Endometrial microvascular endothelial cells (primary cell): ENCODE results near the gene MUC15. TPM values are rescaled to one million over a fixed set of nuclear protein-coding genes. Genes with fewer than 3 reads are reported as not detected.
"Not testable (repeated sequence)": the region's sequence is repeated elsewhere in the genome, so short reads cannot be mapped to it uniquely, and the experiment has no call there.

ENCODE experiments used
- in situ Hi-C: cut with HindIII; loops from 2 replicates; pipeline ENCODE4 v1.10.0; 2017; ENCODE audit warnings: low sequenced_read_pairs, low pct_unique_long_range_greater_than_20kb; ENCODE audit errors: inconsistent ontology term
- total RNA-seq: library from RNA; depleted of rRNA; stranded (reverse); fragments of >200 nt; gene quantifications from one replicate; pipeline ENCODE4 v1.2.3, GENCODE V29; 2015; ENCODE audit errors: inconsistent ontology term

MUC15 gene
- not detected for total RNA-seq

GRCh38 chr11:26571861-26572654 is at the start of gene MUC15:
MUC15 (minus strand) TSS chr11:26572263; CDS start chr11:26567094, 5,169 bp downstream.
- in situ Hi-C loops, result no loop called here

DNA sequence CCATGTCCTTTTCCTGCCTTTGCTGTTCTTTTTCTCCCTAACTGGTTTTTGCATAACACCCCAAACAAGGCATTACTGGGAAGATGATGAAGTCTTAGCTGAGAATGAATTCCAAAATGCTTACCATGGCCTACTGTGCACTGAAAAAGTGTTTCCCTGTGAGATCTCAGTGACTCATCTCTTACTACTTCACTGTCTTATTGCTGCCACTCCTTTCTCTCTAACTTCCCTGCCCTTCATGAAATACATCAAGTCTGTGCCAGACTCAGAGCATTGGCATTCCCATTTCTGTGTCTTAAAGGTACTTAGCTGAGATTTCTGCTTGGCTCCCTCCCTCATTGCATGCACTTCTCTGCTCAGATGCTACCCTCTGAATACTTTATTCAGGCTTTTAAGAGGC is 49.1 kb upstream of the MUC15 start:
- in situ Hi-C loops, result no loop called here

DNA sequence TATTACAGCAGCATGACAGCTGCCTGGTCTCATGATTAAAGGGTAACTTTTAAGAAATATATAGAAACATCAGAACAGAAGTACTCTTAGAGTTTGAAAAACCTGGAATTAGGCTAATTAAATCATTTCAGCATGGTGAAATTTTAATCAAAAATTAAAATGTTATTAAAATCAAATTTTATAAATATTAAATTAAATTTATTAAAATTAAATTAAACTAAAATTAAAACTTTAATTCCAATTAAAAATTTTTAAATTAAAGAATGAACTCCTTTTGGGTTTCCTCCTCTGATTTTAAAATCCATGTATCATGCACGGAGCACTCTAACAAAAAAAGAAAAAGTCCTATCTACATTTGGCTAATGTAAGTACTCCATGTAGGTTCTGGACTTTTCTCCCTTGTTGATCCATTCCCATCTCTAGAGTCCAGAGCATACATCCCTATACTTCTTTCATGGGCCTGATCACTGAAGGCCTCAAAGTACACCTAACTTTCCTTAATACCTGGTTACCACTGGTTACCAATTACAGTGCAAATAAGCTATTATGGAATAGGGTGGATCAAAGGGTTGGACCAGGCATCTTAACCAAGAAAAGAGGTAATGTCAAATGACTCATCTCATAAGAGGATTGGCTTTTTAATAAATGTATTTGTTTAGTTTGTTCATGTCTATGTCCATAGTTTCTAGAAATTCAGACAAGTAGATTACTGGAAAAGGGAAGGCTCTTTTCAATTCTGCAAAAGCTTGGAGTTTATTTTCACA is 48.4 kb upstream of the MUC15 start:
- in situ Hi-C loops, result no loop called here

DNA sequence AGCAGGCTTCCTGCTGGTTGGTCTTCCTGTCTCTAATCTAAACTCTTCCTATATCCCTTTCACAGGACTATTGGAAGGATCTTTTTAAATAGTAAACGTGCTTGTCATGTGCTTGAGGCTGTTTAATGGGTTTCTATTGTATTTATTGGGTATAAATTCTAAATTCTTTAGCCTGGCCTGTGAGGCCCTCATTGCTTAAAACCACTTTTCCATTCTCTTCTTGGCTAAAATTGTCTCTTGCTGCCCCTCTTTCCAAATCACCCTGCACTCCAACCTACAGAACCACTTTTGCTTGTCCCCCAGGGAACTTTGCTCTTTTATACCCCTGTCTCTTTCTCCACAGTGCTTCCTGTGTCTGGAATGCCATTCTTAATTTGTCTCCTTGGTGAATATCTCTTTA is 46.4 kb upstream of the MUC15 start:
- in situ Hi-C loops, result no loop called here

- in situ Hi-C loops, result no loop called here
Observed at GRCh38 chr11:26613759-26614158, 41.7 kb upstream of the MUC15 start.

DNA sequence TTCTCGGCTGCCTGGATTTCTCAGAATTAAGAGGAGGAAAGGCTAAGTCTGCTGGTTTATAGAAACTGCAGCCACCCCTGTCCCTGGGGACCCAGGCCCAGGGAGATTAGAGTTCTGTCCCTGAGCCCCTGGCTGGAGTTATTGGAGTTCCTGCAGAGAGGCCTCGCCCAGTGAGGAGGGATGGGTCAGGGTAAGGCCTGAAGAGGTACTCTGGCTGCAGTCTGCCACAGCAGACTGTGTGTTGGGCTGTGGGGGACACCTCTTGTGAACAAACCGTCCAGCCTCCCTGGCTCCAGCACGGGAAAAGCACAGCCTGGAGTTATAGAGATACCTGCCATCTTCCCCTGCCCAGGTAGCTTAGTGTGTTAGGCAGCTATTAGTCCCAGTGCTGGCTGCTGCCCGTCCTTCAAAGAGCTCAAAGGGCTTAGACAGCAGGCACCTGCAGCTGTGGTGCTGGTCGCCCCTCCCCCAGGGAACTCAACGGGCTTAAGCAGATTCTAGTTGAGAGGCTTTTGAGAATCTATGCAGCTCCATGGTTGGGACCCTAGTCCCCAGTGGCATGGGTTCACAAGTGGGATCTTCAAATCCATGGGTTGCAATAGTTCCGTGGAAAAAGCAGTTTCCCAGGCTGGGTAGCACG is 36.6 kb upstream of the MUC15 start:
- in situ Hi-C loops, result no loop called here

DNA sequence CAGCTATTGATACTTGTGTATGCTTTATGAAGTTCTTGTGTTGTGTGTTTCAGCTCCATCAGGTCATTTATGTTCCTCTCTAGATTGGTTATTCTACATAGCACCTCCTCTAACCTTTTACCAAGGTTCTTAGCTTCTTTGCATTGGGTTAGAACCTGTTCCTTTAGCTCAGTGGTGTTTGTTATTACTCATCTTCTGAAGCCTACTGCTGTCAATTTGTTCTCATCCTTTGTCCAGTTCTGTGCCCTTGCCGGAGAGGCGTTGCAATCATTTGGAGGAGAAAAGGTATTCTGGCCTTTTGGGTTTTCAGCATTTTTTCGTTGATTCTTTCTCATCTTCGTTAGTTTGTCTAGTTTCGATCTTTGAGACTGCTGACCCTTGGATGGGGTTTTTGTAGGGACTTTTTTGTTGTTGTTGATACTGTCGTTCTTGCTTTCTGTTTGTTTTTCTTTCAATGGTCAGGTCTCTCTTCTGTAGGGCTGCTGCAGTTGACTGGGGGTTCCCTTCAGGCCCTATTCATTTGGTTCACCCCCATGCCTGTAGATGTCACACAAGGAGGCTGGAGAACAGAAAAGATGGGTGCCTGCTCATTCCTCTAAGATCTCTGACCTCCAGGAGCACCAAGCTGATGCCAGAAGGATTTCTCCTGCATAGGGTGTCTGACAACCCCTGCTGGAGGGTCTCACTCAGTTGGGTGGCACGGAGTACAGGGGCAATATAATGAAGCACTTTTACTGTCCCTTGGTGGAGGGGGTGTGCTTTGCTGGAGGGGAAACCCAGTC is 35.9 kb upstream of the MUC15 start:
- in situ Hi-C loops, result no loop called here

GRCh38 chr11:26599876-26600434 is 27.9 kb upstream of the MUC15 start:
- in situ Hi-C loops, result no loop called here

DNA sequence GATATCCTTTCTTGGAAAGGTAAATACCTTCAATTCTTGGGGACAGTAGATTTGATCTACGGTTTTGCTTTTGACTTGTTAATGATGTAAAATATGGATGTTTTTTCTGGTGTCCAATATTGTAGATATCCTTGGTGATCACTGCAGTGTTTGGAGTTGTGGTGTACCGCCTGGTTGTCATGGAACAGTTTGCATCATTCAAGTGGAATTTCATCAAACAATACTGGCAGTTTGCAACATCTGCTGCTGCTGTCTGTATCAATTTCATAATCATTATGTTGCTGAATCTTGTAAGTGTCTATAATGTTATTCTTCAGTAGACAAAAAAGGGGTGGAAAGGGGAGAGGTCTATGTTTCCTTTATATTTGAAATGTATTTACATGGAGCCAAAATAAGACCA is 27.4 kb upstream of the MUC15 start:
- in situ Hi-C loops, result no loop called here

DNA sequence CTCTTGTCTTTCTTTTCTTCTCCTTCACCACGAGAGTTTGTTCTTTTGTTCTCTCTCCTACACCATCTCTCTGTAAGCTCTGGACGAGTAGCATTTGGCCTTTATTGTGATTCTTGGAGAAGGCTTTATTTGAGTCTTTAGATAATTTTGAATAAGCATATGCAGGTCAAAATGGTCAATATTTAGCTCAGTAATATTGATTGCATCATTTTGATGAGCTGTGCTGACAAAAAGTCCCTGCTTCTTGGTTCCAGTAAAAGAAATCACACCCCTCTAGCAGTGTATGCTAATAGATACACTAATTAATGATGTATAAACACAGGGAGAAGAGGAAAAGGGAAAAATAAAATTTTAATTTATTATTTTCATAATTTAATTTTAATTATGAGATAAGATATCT is 25.8 kb upstream of the MUC15 start:
- in situ Hi-C loops, result no loop called here

- in situ Hi-C loops, result not testable (repeated sequence)
Observed at GRCh38 chr11:26597049-26597689, 25.1 kb upstream of the MUC15 start.

DNA sequence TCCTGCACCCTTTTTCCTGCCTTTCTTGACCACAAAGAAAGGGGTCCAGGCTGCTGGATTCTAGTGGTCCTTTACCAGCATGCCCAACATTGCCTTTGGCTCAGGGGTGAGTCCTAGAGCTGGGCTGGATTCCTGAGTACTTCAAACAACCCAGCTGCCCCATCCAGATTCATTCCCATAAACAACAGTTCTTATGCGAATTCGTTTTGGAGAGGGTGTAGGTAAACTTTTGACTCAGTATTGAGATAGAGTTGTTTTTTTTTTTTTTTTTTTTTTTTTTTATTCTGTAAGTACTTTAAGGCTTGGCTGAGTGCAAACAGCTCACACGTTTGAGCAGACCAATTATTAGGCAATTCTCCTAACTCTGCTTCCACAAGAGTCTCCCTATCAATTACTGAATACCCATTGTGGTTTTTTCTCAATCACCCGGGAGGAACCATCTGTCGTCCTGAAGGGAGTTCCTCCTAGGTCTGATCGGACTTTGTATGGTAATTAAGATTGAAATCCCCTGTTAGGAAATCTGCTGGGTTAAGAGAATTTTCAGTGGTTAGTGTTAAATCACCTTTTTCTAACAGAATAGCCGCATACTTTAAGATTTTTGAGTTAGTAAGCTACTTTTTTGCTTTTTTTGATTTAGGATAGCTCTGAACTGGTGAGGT is 23.3 kb upstream of the MUC15 start:
- in situ Hi-C loops, result not testable (repeated sequence)

GRCh38 chr11:26593691-26594090 is 21.6 kb upstream of the MUC15 start:
- in situ Hi-C loops, result no loop called here

- in situ Hi-C loops, result no loop called here
Observed at GRCh38 chr11:26587073-26587472, 15.0 kb upstream of the MUC15 start.

GRCh38 chr11:26584818-26585217 is 12.8 kb upstream of the MUC15 start:
- in situ Hi-C loops, result no loop called here

GRCh38 chr11:26583550-26583949 is 11.5 kb upstream of the MUC15 start:
- in situ Hi-C loops, result no loop called here

DNA sequence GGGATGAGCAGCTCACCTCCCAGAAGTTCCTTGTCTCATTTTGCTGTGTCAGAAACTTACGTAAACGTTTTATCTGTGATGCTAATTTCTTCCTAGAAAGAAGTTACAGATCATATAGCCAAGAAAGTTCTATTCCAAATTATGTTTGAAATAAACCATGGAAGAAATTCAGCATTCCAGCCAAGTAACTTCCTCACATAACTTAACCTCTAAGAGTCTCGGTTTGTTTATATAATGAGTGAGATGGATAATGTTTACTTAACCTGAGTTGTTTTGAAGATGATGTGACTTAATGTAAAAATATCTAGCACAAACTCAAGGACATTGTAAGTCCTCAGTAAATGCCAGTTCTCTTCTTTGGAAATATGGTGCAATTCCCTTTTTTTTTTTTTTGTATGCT is 8.9 kb upstream of the MUC15 start:
- in situ Hi-C loops, result no loop called here

DNA sequence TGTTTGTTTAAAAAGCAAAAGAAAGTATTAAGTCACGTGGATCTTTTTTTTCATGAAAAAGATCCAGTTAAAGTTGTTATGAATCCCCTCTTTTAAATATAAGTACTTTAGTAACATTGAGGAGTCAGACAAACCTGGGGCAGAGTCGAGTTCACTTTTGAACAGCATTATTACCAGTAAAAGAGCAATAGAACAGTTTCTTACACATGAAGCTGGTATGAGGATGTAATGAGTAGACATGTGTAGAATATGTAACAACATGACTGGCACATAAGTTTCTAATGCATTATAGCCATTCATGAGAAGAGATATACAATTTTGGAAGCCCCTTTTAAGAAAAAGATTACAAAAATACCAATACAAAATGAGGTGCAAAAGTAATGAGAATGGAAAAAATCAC is 7.6 kb upstream of the MUC15 start:
- in situ Hi-C loops, result no loop called here
